HL-60/S4 treated with phorbol 12-myristate 13-acetate at 8.2 ng/mL for 4 days and 3 days (cell line): ENCODE results near the gene SINHCAF.
"Not testable (repeated sequence)": the region's sequence is repeated elsewhere in the genome, so short reads cannot be mapped to it uniquely, and the experiment has no call there.

ENCODE experiments used
- in situ Hi-C: fragments of 300-500 bp; cut with MboI; formaldehyde crosslinking; loops from 2 replicates; pipeline ENCODE4 v1.15.0; 2022; ENCODE audit warnings: low sequenced_read_pairs

The SINHCAF gene

GRCh38 chr12:31309279-31309678, 16.7 kb downstream of the SINHCAF start:
- in situ Hi-C loops, result no loop called here

GRCh38 chr12:31308116-31308515, 17.8 kb downstream of the SINHCAF start:
- in situ Hi-C loops, result no loop called here

- in situ Hi-C loops, result no loop called here
Measured at GRCh38 chr12:31306866-31307265, 19.1 kb downstream of the SINHCAF start.

- in situ Hi-C loops, result no loop called here
Measured at GRCh38 chr12:31303466-31303865, 22.5 kb downstream of the SINHCAF start.

GRCh38 chr12:31301311-31301710, 24.6 kb downstream of the SINHCAF start:
- in situ Hi-C loops, result no loop called here

- in situ Hi-C loops, result no loop called here
Measured at GRCh38 chr12:31300783-31301182, 25.2 kb downstream of the SINHCAF start.

- in situ Hi-C loops, result no loop called here
Measured at GRCh38 chr12:31300341-31300740, 25.6 kb downstream of the SINHCAF start.

GRCh38 chr12:31298922-31299321, 27.0 kb downstream of the SINHCAF start:
- in situ Hi-C loops, result no loop called here

- in situ Hi-C loops, result no loop called here
Measured at GRCh38 chr12:31298515-31298910, 27.4 kb downstream of the SINHCAF start.

- in situ Hi-C loops, result no loop called here
Measured at GRCh38 chr12:31297572-31298514, 28.1 kb downstream of the SINHCAF start.

- in situ Hi-C loops, result no loop called here
Measured at GRCh38 chr12:31289441-31289840, 36.5 kb downstream of the SINHCAF start.

GRCh38 chr12:31288381-31288780, 37.6 kb downstream of the SINHCAF start:
- in situ Hi-C loops, result no loop called here

- in situ Hi-C loops, result no loop called here
Measured at GRCh38 chr12:31280183-31280582, 45.8 kb downstream of the SINHCAF start.

GRCh38 chr12:31279390-31279924, 46.5 kb downstream of the SINHCAF start:
- in situ Hi-C loops, result no loop called here

- in situ Hi-C loops, result no loop called here
Measured at GRCh38 chr12:31278832-31279231, 47.1 kb downstream of the SINHCAF start.

GRCh38 chr12:31278424-31278823, 47.5 kb downstream of the SINHCAF start:
- in situ Hi-C loops, result no loop called here

GRCh38 chr12:31277081-31277480, 48.9 kb downstream of the SINHCAF start:
- in situ Hi-C loops, result no loop called here

GRCh38 chr12:31275491-31275890, 50.5 kb downstream of the SINHCAF start:
- in situ Hi-C loops, result no loop called here

- in situ Hi-C loops, result no loop called here
Measured at GRCh38 chr12:31274520-31275300, 51.2 kb downstream of the SINHCAF start.

- in situ Hi-C loops, result not testable (repeated sequence)
Measured at GRCh38 chr12:31273794-31274193, 52.2 kb downstream of the SINHCAF start.

GRCh38 chr12:31272607-31273225, 53.2 kb downstream of the SINHCAF start:
- in situ Hi-C loops, result no loop called here
